NCI-H748 treated with DMSO at 0.1 percent for 48 hours (cell line): Measurements from ENCODE around the gene ZNF609.

Experiments
- DNase-seq: peaks from one replicate; lab custom pipeline; 2025; lab: John Stamatoyannopoulos, UW

ZNF609 gene

GRCh38 chr15:64732156-64732860, 271.9 kb downstream of the ZNF609 start:
- DNase-seq = no peak
